Measurements from ENCODE around the gene CEP128.
A peak's percentile ranks its signal among the peaks of the same experiment; 100 is the strongest.

Gene CEP128

GRCh38 chr14:80587096-80587724 lies 354.3 kb downstream of the CEP128 start:
- DNase-seq, result peak; percentile 2

- no peak for DNase-seq
Measured at GRCh38 chr14:80586131-80586530, 355.4 kb downstream of the CEP128 start.

GRCh38 chr14:80585506-80585835 lies 356.1 kb downstream of the CEP128 start:
- no peak for DNase-seq

- DNase-seq, result no peak
Measured at GRCh38 chr14:80584744-80585505, 356.6 kb downstream of the CEP128 start.

GRCh38 chr14:80577599-80577998 lies 363.9 kb downstream of the CEP128 start:
- DNase-seq, result no peak

GRCh38 chr14:80576401-80576800 lies 365.1 kb downstream of the CEP128 start:
- DNase-seq, result no peak

GRCh38 chr14:80575763-80576162 lies 365.8 kb downstream of the CEP128 start:
- DNase-seq, result no peak

GRCh38 chr14:80572666-80573065 lies 368.9 kb downstream of the CEP128 start:
- DNase-seq, result no peak

GRCh38 chr14:80570930-80571298 lies 370.6 kb downstream of the CEP128 start:
- no peak for DNase-seq

- no peak for DNase-seq
Measured at GRCh38 chr14:80567905-80568536, 373.5 kb downstream of the CEP128 start.

- DNase-seq, result no peak
Measured at GRCh38 chr14:80565001-80565400, 376.5 kb downstream of the CEP128 start.

- no peak for DNase-seq
Measured at GRCh38 chr14:80564051-80564450, 377.5 kb downstream of the CEP128 start.

- no peak for DNase-seq
Measured at GRCh38 chr14:80560800-80561657, 380.5 kb downstream of the CEP128 start.

- no peak for DNase-seq
Measured at GRCh38 chr14:80554139-80554538, 387.4 kb downstream of the CEP128 start.

GRCh38 chr14:80549141-80549540 lies 392.4 kb downstream of the CEP128 start:
- DNase-seq, result no peak

- DNase-seq, result no peak
Measured at GRCh38 chr14:80545935-80546854, 395.3 kb downstream of the CEP128 start.

- DNase-seq, result no peak
Measured at GRCh38 chr14:80544366-80544765, 397.2 kb downstream of the CEP128 start.

- DNase-seq, result no peak
Measured at GRCh38 chr14:80543211-80543610, 398.3 kb downstream of the CEP128 start.

- no peak for DNase-seq
Measured at GRCh38 chr14:80538633-80539375, 402.7 kb downstream of the CEP128 start.

GRCh38 chr14:80537626-80538025 lies 403.9 kb downstream of the CEP128 start:
- DNase-seq, result no peak

GRCh38 chr14:80536456-80536855 lies 405.1 kb downstream of the CEP128 start:
- no peak for DNase-seq

All from CD4-positive, alpha-beta T cell treated with Interleukin-21 for 1 hour (primary cell).